ENCODE measurements around the gene LRCH4.

GRCh38 chr7:100604976-100605911 is 19.3 kb upstream of the LRCH4 start:
- TF ChIP-seq CTCF (conservative IDR thresholded peaks at IDR 0.05; ENCODE audit: low read length) (no peak), EZH2phosphoT487 (IDR thresholded peaks at IDR 0.05; ENCODE audit: borderline replicate concordance, low read depth, low read length) (no peak)
